NCI-H2081 (cell line): ENCODE data around the gene SLCO4A1.
A peak's percentile ranks its signal among the peaks of the same experiment; 100 is the strongest.

Source experiments
- DNase-seq, 2 experiments: peaks; one replicate each; lab custom pipeline; 2025; lab: John Stamatoyannopoulos, UW

The SLCO4A1 gene

GRCh38 chr20:62606551-62607201 is 35.6 kb upstream of the SLCO4A1 start:
- DNase-seq = peak; percentile 55 to 75

- DNase-seq = no peak
Observed at GRCh38 chr20:62607366-62608217, 34.7 kb upstream of the SLCO4A1 start.

GRCh38 chr20:62608218-62608565 is 34.1 kb upstream of the SLCO4A1 start:
- no peak for DNase-seq

- DNase-seq = no peak
Observed at GRCh38 chr20:62609279-62609720, 33.0 kb upstream of the SLCO4A1 start.

GRCh38 chr20:62609811-62610757 is 32.2 kb upstream of the SLCO4A1 start:
- no peak for DNase-seq

- DNase-seq = no peak
Observed at GRCh38 chr20:62611012-62611411, 31.3 kb upstream of the SLCO4A1 start.

GRCh38 chr20:62611819-62612218 is 30.5 kb upstream of the SLCO4A1 start:
- DNase-seq = no peak

- no peak for DNase-seq
Observed at GRCh38 chr20:62614085-62614960, 28.0 kb upstream of the SLCO4A1 start.

GRCh38 chr20:62614961-62615680 is 27.2 kb upstream of the SLCO4A1 start:
- no peak for DNase-seq

- no peak for DNase-seq
Observed at GRCh38 chr20:62615750-62616251, 26.5 kb upstream of the SLCO4A1 start.

- DNase-seq = peak; percentile 51 to 61
Observed at GRCh38 chr20:62616728-62617621, 25.3 kb upstream of the SLCO4A1 start.

- DNase-seq = no peak
Observed at GRCh38 chr20:62617711-62618483, 24.4 kb upstream of the SLCO4A1 start.

- no peak for DNase-seq
Observed at GRCh38 chr20:62618611-62619529, 23.4 kb upstream of the SLCO4A1 start.

- DNase-seq = no peak
Observed at GRCh38 chr20:62620625-62621024, 21.7 kb upstream of the SLCO4A1 start.

- no peak for DNase-seq
Observed at GRCh38 chr20:62621251-62622110, 20.8 kb upstream of the SLCO4A1 start.

- no peak for DNase-seq
Observed at GRCh38 chr20:62622178-62622876, 20.0 kb upstream of the SLCO4A1 start.
